Measurements from ENCODE around the gene TSEN2. TPM values are rescaled to one million over a fixed set of nuclear protein-coding genes. Genes with fewer than 3 reads are reported as not detected.
"Not testable (repeated sequence)": the region's sequence is repeated elsewhere in the genome, so short reads cannot be mapped to it uniquely, and the experiment has no call there.

The TSEN2 gene
- total RNA-seq, 2 donors from 2014 or later = 17.7 to 18.4 TPM

DNA sequence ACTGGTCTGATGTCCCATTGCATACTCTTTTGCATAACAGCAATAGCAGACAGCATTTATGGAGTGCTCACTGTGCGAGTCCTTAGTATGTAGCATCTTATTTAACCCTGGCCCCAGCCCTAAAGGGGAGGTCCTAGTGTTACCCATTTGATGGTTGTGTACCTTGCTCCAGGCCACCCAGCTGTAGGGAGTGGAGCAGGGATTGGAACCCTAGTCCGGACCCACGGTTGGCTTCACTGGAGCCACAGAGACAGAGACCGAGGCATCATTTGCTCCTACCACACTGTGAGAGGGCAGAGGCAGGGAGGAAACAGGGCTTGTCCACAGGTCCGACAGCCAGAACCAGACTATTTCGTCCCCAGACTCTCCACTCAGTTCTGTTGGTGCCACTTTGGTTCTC is 16.0 kb upstream of the TSEN2 start:
- DNase-seq (no peak), ATAC-seq (no peak)
- intact Hi-C loops (cut with DNase I, micrococcal nuclease) = no loop called here

DNA sequence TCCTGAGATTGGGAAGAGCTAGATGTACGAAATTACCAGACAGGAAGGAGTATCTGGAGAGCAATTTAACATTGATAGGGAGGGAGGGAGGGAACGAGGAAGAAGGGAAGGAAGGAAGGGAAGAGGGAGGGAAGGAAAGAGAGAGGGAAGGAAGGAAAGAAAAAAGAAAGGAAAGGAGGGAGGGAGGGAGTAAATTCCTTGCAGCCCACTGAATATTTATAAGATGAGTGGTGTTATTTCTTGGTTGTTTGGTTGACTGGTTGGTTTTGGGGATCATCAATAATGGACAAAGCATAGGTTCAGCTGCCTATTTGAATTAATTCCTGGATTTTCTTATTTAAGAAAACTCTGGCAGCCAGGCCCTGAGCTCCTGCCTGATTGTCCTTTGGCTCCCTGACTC is 15.5 kb upstream of the TSEN2 start:
- no peak for ATAC-seq
- no peak for DNase-seq
- intact Hi-C loops (cut with DNase I, micrococcal nuclease) = no loop called here

DNA sequence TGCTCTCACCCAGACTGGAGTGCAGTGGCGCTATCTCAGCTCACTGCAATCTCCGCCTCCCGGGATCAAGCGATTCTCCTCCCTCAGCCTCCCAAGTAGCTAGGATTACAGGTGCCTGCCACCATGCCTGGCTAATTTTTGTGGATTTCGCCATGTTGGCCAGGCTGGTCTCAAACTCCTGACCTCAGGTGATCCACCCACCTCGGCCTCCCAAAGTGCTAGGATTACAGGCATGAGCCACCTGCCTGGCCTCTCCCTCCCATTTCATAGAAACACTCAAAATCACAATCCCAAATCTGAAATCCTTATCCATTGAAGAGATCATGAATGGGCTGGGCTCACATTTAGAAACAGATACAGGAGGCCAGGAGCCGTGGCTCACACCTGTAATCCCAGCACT is 15.1 kb upstream of the TSEN2 start:
- intact Hi-C loops (cut with DNase I, micrococcal nuclease); DNase-seq; ATAC-seq: not testable (repeated sequence)

DNA sequence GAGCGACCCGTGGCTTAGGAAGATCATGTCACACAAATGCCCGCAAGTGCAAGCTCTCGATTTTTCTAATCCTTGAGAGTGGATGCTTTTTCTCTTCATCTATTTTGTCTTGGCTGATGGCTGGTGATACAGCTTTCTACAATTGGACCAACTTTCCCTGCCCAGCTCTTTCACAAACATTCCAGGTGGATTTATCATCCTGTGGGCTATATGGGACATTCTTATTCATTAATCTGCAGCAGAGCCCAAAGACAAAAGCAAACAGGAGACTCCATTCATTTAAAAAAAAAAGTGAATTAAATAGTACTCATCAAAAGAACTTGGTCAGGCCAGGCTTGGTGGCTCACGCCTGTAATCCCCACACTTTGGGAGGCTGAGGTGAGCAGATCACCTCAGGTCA is 14.2 kb upstream of the TSEN2 start:
- ATAC-seq (no peak), DNase-seq (no peak)
- intact Hi-C loops (cut with DNase I, micrococcal nuclease) = loop anchor here in 1 of 2 donors (10.0 kb wide), 1 partner anchor 325 kb away; no protein-coding TSS in a partner anchor

DNA sequence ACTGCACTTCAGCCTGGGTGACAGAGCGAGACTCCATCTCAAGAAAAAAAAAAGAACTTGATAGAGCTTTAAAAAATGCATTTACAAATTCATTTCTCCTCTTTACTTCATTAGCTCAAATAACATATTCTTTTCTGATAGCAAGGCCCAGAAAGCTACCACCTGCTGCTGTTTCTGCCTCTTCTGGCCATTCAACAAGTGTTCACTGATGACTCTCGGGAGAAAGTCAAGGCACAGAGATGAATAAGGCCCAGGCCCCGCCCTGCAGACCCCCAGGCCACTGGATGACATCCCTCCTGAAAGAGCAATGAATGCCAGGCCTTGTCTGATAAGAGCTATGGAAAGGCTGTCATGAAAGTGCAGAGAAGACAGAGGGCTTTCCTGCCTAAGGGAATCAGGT is 13.6 kb upstream of the TSEN2 start:
- DNase-seq = no peak
- intact Hi-C loops (cut with DNase I, micrococcal nuclease) = loop anchor here in 1 of 2 donors (10.0 kb wide), 1 partner anchor 326 kb away; no protein-coding TSS in a partner anchor
- ATAC-seq = no peak

DNA sequence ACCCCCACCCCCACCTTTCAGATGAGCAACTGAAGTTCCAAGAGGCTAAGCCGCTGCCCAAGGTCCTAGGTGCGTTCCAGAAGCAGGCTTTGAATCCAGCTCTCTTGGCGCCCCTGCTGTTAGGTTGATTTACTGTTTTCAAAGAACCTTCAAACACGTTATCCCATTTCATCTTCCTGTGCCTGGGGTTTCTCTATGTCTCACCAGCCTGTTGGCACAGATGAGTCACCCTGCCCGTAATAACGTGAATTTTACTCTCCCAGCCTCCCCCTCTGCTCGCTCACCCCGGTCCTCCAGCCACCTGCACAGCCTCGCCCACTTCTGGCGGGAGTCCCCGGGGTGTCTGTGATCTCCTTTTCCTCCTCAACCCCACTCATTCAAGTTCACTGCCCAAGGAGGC is 13.0 kb upstream of the TSEN2 start:
- intact Hi-C loops (cut with DNase I, micrococcal nuclease) = loop anchor here in 1 of 2 donors (10.0 kb wide), 1 partner anchor 326 kb away; no protein-coding TSS in a partner anchor
- DNase-seq (peak; percentile 39 to 68), ATAC-seq (peak; percentile 80)

DNA sequence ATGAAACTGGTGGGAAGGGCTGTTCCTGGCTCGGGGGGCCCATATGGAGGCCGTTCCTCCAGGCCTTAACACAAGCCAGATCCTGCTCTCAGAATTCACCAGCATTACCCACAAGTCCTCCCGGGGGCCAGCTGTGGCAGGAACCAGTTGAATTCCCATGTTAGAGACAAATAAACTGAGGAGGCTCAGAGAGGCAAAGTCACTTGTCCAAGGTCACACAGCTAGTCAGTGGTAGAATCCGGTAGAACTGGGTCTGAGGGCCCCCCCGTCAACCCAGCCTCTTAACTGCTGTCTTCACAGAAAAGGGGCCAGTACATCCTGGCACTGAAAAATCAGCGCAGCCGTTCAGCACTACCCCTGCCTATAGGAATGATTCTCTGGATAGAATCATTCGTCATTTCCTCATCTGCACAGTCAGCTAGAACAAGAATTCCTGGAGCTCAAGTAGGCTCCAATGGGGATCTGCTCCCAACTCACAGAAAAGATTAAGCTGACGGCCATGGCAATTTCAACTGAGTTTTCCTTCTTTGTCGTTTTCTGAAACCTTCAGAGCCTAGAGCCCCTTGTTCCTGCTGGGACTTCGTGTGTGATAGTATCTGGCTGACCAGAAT is 12.2 kb upstream of the TSEN2 start:
- DNase-seq (no peak), ATAC-seq (no peak)
- intact Hi-C loops (cut with DNase I, micrococcal nuclease) = loop anchor here in 1 of 2 donors (10.0 kb wide), 1 partner anchor 327 kb away; no protein-coding TSS in a partner anchor

DNA sequence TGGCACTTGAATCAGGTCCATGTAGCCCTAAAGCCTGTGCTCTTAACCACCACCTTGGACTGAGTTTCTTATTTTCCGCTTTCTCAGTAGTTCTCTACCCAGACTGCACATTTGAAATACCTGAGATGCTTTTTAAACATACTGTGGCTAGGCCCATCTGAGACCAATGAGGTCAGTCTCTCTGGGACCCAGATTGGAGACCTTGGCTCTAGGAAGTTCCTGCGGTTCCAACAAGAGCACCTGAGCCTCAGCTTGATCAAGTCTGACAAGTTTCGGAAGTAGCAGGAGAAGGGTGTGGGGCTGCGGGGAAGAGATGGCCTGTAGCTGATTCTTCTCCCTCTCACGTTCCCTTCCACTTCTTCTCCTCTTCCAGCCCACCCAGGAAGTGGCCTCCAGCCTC is 11.5 kb upstream of the TSEN2 start:
- no peak for ATAC-seq
- no peak for DNase-seq
- intact Hi-C loops (cut with DNase I, micrococcal nuclease) = loop anchor here in 1 of 2 donors (10.0 kb wide), 1 partner anchor 328 kb away; no protein-coding TSS in a partner anchor

DNA sequence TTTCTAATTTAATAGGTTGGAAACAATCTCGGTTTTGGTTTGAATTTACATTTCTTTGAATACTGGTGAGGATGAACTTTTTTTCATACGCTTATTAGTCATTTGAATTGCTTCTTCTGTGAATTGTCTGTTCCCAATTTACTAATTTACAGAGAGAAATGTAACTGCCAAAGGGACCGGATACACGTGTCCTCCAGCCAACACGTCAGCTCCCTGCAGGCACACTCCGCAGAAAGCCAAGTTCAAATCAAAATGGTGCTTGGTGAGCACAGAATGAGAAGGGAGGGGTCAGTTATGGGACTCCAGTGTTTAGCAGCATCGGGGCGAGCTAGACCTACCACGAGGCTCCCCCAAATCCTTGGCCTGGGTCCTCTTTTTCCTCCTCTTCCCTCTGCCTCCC is 10.8 kb upstream of the TSEN2 start:
- intact Hi-C loops (cut with DNase I, micrococcal nuclease) = loop anchor here in 1 of 2 donors (10.0 kb wide), 1 partner anchor 329 kb away; no protein-coding TSS in a partner anchor
- no peak for DNase-seq
- no peak for ATAC-seq

DNA sequence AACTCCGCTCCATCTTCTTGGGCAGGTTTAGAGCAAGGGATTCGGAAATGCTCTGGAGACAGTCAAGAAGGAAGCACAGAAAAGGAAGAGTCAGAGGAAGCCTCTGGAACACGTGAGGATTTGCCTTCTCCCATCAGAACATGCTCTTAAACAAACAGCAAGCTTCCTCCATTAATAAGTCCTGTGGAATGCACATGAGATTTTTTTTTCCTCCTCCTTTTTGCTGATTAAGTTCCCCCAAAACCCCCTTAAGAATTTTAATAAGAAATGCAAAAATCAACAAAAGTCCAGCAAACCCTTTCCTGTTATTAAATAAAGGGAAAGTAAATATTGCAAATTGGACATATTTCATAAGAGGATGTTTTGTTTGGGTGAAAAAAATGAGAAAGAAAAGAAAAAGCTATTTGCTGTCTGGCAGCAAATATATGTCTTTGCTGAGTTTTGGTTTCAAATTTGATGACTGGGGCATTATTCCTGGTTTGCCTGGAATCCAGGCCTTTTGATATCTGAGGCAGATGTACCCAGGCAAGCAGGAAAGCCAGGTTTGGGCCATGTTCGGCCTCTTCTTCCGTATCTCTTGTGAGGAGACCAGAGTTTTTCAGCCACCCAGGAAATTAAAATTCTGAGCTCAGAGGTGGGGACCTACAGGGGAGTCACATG is 7.9 kb upstream of the TSEN2 start:
- DNase-seq (no peak), ATAC-seq (no peak)
- intact Hi-C loops (cut with DNase I, micrococcal nuclease) = loop anchor here (5.0 to 10.0 kb wide), 2 partner anchors 332 to 339 kb away; no protein-coding TSS in a partner anchor

DNA sequence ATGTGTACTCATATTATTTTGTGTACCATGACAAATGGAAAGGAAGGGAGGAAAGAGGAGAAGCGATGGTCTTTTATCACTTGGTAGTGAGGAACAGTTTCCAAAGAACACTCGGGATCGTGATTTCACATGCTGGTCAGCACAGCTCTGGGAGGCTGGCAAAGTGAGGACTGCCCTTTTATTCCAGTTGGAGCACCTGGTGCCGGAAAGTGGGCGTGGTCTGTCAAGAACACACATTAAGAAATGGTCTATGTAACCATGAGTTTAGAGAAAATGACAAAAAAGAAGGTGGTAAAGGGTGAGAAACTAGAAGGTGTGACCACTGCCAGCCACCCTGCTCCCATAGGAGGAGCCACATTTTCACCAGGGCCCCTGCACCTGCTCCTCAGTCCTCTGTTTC is 7.0 kb upstream of the TSEN2 start:
- ATAC-seq = no peak
- DNase-seq = peak; percentile 64 to 68

DNA sequence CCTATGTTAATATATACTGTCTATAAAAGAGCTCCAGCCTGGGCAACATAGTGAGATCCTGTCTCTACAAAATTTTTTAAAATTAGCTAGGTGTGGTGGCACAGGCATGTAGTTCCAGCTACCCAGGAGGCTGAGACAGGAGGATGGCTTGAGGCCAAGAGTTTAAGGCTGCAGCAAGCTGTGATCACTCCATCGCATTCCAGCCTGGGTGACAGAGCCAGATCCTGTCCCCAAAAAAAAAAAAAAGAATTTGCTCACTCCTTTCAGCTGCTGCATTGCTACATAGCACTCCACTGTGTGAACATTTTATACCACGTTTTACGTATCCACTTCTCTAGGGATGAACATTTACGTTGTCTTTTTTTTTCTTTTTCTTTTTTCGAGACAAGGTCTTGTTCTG is 6.0 kb upstream of the TSEN2 start:
- no peak for DNase-seq
- ATAC-seq = no peak
- intact Hi-C loops (cut with DNase I, micrococcal nuclease) = loop anchor here (5.0 to 10.0 kb wide), 2 partner anchors 334 to 341 kb away; no protein-coding TSS in a partner anchor

More for the DNA sequence above, 7.0 kb upstream of the TSEN2 start:
- intact Hi-C loops (cut with DNase I, micrococcal nuclease) = loop anchor here (5.0 to 10.0 kb wide), 2 partner anchors 332 to 340 kb away; no protein-coding TSS in a partner anchor

DNA sequence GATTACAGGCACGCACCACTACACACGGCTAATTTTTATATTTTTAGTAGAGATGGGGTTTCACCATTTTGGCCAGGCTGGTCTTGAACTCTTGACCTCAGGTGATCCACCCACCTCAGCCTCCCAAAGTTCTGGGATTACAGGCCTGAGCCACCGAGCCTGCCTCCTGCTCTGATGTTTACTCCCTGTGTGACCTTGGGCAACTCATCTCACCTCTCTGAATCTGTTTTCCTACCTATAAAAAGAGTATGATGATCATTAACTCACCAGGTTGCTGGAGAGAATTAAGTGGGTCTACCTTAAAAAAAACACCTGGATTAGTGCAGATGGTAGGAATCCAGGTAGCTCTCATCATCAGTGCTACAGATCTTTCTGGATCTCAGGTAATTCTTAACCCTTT is 5.1 kb upstream of the TSEN2 start:
- intact Hi-C loops (cut with DNase I, micrococcal nuclease) = loop anchor here (5.0 to 10.0 kb wide), 2 partner anchors 334 to 342 kb away; no protein-coding TSS in a partner anchor
- peak; percentile 8 for ATAC-seq
- DNase-seq = not testable (repeated sequence)

DNA sequence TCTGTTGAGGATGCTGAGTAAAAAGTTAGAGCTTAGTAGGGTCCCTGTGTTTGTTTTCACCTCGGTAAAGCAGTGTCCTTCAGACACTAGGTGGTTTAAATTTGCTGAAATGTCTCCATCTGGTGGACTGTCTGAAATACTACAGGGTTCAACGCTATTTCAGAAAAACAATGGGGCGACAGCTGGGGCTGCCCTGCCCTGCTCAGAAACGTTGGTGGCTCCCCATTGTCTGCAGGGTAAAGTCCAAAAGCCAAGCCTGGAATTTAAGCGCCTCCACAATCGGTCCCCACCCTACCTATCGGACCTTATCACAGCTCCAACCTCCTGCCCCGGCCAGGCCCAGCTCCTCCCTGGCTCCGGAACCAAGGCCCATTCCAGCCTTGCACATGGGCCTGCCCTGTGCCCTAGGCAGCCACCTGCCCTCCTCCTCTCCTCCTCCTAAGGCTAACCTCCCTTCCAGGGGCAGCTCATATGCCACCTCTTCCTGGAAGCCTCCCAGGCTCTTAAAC is 4.3 kb upstream of the TSEN2 start:
- peak; percentile 69 for ATAC-seq
- DNase-seq = peak; percentile 76 to 86
- intact Hi-C loops (cut with DNase I, micrococcal nuclease) = loop anchor here (5.0 to 10.0 kb wide), 3 partner anchors 303 to 343 kb away; no protein-coding TSS in a partner anchor

DNA sequence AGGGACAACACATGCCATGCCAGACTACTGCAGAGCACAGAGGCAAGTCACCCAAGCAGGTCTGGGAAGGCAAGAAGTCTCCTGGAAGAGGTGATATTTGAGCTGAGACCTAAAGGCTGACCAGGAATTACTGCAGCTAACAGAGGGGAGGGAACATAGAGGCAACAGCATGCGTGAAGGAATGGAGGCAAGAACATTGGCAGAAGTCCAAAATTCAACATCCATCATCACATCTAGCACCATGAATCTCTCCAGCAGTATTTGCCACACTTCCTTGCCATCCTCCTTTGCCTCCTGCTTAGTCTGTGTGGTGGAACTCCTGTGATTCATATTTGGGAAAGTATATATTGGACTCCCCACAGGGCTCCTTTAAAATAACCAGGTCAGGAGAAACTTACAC is 870 bp upstream of the TSEN2 start:
- intact Hi-C loops (cut with DNase I, micrococcal nuclease) = loop anchor here in 1 of 2 donors (5.0 kb wide), 1 partner anchor 306 kb away; no protein-coding TSS in a partner anchor
- DNase-seq = no peak

DNA sequence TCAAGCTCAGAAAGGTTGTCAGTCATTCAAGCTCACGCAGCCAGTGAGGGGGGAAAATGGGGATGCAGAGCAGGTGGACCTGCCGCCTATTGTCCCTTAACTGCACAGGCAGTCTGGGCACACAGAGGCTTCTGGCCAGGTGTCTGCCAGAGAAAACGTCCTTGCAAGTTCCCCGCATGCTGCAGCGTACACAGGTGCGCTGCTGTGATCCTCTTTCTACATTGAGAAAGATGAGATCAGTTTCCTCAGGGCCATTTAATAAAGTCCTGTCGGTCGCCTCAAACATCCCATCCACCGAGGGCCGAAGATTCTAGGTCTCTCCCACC is 445 bp upstream of the TSEN2 start:
- peak; percentile 0 for ATAC-seq
- intact Hi-C loops (cut with DNase I, micrococcal nuclease) = loop anchor here in 1 of 2 donors (5.0 kb wide), 1 partner anchor 307 kb away; no protein-coding TSS in a partner anchor
- DNase-seq = no peak

More for the DNA sequence above, 870 bp upstream of the TSEN2 start:
- ATAC-seq = no peak

DNA sequence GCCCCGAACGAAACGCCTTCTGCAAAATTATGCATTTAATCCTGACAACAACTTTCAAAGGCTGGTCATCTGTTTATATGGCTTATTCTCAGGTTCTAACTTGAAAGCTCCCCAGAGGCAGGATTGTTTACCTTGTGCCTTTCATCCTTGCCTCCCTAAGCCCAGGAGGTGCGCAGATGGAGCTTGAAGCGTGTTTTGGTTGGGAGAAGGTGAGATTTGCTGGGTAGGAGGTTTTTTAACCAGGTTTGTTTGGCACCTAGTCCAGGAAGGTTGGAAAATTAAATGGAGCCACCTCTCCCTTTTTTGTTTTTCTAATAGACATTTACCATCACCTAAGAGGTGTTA is 675 bp downstream of the TSEN2 start:
- DNase-seq (no peak), ATAC-seq (no peak)
- intact Hi-C loops (cut with DNase I, micrococcal nuclease) = loop anchor here in 1 of 2 donors (5.0 kb wide), 1 partner anchor 308 kb away; no protein-coding TSS in a partner anchor

DNA sequence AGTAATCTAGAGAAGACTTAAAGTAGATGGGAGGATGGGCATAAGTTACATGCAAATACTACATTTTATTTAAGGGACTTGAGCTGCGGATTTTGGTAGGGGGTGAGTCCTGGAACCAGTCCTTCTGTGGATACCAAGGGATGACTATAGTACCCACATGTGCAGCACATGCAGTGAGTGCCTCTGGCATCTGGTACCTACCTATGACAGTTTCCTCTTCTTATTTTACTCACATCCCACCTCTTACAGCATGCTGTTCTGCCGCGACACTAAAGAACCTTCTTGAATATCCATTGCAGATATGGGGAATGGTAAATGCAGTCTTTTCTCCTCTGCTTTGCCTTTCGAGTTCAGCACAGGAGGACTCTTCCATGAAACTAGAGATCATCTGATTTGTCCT is 1.7 kb downstream of the TSEN2 start:
- intact Hi-C loops (cut with DNase I, micrococcal nuclease) = no loop called here
- ATAC-seq (no peak), DNase-seq (no peak)

DNA sequence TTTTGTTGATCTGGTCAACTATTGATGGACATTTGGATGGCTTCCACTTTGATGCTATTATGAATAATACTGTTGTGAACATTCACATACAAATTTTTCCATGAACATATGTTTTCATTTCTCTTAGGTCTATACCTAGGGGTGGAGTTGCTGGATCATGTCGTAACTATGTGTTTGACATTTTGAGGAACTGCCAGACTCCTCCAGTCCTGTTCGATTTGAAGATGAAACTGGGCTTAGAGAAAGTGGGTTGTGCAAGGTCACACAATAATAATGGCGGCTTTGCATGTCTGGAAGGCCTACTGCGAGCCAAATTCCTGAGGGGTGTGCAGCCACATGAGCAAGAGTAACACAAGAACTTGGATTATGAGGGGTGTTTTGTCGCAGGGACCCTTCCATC is 2.6 kb downstream of the TSEN2 start:
- no peak for ATAC-seq
- intact Hi-C loops (cut with DNase I, micrococcal nuclease) = no loop called here
- no peak for DNase-seq

DNA sequence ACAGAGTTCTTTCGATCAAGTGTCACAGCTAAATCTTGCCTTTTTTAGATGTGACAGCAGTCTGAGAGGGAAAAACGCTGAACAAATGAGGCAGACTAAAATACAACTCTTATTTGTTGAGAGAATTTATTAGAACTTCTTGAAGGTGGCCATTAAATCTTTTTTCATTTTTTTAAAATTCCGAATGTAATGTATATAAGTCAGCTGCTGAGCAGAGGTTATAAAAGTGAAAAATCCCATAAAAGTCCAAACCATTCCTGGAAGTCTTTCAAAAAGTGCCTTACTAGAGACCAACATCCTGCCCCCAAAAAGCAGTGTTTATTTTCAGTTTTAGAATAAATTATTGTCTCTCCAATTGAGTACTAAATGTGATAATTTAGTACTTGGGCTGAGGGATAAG is 3.1 kb downstream of the TSEN2 start:
- ATAC-seq = no peak
- intact Hi-C loops (cut with DNase I, micrococcal nuclease) = no loop called here

More for the DNA sequence above, 3.1 kb downstream of the TSEN2 start:
- no peak for DNase-seq

Measured in left colon (tissue), 2 donors.